ENCODE measurements around the gene TTR. TPM values are rescaled to one million over a fixed set of nuclear protein-coding genes. Genes with fewer than 3 reads are reported as not detected.

TTR gene
- total and polyA plus RNA-seq, 2 of the 13 experiments (the other 11 are each of a cell fraction or from before 2014, with no cell fraction given), result 91.3 to 496 TPM

DNA sequence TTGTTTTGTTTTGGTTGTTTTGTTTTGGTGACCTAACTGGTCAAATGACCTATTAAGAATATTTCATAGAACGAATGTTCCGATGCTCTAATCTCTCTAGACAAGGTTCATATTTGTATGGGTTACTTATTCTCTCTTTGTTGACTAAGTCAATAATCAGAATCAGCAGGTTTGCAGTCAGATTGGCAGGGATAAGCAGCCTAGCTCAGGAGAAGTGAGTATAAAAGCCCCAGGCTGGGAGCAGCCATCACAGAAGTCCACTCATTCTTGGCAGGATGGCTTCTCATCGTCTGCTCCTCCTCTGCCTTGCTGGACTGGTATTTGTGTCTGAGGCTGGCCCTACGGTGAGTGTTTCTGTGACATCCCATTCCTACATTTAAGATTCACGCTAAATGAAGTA is at the start of gene TTR (continued):
- TF ChIP-seq, protein P1, sequence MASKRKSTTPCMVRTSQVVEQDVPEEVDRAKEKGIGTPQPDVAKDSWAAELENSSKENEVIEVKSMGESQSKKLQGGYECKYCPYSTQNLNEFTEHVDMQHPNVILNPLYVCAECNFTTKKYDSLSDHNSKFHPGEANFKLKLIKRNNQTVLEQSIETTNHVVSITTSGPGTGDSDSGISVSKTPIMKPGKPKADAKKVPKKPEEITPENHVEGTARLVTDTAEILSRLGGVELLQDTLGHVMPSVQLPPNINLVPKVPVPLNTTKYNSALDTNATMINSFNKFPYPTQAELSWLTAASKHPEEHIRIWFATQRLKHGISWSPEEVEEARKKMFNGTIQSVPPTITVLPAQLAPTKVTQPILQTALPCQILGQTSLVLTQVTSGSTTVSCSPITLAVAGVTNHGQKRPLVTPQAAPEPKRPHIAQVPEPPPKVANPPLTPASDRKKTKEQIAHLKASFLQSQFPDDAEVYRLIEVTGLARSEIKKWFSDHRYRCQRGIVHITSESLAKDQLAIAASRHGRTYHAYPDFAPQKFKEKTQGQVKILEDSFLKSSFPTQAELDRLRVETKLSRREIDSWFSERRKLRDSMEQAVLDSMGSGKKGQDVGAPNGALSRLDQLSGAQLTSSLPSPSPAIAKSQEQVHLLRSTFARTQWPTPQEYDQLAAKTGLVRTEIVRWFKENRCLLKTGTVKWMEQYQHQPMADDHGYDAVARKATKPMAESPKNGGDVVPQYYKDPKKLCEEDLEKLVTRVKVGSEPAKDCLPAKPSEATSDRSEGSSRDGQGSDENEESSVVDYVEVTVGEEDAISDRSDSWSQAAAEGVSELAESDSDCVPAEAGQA (IDR thresholded peaks at IDR 0.05; ENCODE audit: low read depth), result no peak
- TF ChIP-seq, protein P1 (CRISPR knock-in tag; IDR thresholded peaks at IDR 0.05; ENCODE audit: borderline replicate concordance), result no peak
- TF ChIP-seq TMF1 (CRISPR knock-in tag; IDR thresholded peaks at IDR 0.05; ENCODE audit: low read depth) (no peak), ZNF282 (IDR thresholded peaks at IDR 0.05; ENCODE audit: partially characterized antibody) (no peak), PHF21A (CRISPR knock-in tag; IDR thresholded peaks at IDR 0.05) (peak; percentile 74), ADNP (CRISPR knock-in tag; IDR thresholded peaks at IDR 0.05) (no peak), FIP1L1 (IDR thresholded peaks at IDR 0.05; ENCODE audit: borderline replicate concordance, insufficient read depth, low read depth, low read length) (no peak), XRCC5 (optimal IDR thresholded peaks at IDR 0.05; ENCODE audit: low read length) (no peak), ZNF670 (CRISPR knock-in tag; IDR thresholded peaks at IDR 0.05; ENCODE audit: borderline replicate concordance) (no peak; the same call in 1 of the 2 replicates), KLF9 (CRISPR knock-in tag; IDR thresholded peaks at IDR 0.05; ENCODE audit: low read depth) (no peak), SIX4 (CRISPR knock-in tag; IDR thresholded peaks at IDR 0.05) (0 out of 2 replicates have a peak, but pooled peaks have one; percentile 16)
- TF ChIP-seq, protein P2, sequence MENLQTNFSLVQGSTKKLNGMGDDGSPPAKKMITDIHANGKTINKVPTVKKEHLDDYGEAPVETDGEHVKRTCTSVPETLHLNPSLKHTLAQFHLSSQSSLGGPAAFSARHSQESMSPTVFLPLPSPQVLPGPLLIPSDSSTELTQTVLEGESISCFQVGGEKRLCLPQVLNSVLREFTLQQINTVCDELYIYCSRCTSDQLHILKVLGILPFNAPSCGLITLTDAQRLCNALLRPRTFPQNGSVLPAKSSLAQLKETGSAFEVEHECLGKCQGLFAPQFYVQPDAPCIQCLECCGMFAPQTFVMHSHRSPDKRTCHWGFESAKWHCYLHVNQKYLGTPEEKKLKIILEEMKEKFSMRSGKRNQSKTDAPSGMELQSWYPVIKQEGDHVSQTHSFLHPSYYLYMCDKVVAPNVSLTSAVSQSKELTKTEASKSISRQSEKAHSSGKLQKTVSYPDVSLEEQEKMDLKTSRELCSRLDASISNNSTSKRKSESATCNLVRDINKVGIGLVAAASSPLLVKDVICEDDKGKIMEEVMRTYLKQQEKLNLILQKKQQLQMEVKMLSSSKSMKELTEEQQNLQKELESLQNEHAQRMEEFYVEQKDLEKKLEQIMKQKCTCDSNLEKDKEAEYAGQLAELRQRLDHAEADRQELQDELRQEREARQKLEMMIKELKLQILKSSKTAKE (CRISPR knock-in tag; IDR thresholded peaks at IDR 0.05; ENCODE audit: borderline replicate concordance), result no peak
- TF ChIP-seq, protein P3, sequence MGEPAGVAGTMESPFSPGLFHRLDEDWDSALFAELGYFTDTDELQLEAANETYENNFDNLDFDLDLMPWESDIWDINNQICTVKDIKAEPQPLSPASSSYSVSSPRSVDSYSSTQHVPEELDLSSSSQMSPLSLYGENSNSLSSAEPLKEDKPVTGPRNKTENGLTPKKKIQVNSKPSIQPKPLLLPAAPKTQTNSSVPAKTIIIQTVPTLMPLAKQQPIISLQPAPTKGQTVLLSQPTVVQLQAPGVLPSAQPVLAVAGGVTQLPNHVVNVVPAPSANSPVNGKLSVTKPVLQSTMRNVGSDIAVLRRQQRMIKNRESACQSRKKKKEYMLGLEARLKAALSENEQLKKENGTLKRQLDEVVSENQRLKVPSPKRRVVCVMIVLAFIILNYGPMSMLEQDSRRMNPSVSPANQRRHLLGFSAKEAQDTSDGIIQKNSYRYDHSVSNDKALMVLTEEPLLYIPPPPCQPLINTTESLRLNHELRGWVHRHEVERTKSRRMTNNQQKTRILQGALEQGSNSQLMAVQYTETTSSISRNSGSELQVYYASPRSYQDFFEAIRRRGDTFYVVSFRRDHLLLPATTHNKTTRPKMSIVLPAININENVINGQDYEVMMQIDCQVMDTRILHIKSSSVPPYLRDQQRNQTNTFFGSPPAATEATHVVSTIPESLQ (CRISPR knock-in tag; conservative IDR thresholded peaks at IDR 0.05), result no peak
- TF ChIP-seq, protein P4, sequence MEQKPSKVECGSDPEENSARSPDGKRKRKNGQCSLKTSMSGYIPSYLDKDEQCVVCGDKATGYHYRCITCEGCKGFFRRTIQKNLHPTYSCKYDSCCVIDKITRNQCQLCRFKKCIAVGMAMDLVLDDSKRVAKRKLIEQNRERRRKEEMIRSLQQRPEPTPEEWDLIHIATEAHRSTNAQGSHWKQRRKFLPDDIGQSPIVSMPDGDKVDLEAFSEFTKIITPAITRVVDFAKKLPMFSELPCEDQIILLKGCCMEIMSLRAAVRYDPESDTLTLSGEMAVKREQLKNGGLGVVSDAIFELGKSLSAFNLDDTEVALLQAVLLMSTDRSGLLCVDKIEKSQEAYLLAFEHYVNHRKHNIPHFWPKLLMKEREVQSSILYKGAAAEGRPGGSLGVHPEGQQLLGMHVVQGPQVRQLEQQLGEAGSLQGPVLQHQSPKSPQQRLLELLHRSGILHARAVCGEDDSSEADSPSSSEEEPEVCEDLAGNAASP (CRISPR knock-in tag; IDR thresholded peaks at IDR 0.05; ENCODE audit: borderline replicate concordance), result peak; percentile 46; the same call in 1 of the 2 replicates
- TF ChIP-seq, protein P5, sequence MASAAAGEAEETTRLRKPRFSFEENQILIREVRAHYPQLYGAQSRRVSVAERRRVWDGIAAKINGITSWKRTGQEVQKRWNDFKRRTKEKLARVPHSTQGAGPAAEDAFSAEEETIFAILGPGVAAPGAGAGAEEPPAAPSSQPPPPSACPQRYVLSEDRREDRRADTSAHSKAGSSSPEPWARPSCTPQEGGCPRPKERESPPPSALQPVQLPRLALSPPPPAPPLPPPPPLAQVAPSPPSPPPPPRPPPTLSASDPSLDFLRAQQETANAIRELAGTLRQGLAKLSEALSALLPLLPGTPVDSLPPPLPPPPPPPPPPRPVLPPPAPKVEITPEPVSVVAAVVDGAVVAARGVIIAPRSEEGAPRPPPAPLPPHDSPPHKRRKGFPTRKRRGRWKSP (CRISPR knock-in tag; IDR thresholded peaks at IDR 0.05), result no peak
- TF ChIP-seq, protein P6, sequence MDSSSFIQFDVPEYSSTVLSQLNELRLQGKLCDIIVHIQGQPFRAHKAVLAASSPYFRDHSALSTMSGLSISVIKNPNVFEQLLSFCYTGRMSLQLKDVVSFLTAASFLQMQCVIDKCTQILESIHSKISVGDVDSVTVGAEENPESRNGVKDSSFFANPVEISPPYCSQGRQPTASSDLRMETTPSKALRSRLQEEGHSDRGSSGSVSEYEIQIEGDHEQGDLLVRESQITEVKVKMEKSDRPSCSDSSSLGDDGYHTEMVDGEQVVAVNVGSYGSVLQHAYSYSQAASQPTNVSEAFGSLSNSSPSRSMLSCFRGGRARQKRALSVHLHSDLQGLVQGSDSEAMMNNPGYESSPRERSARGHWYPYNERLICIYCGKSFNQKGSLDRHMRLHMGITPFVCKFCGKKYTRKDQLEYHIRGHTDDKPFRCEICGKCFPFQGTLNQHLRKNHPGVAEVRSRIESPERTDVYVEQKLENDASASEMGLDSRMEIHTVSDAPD (CRISPR knock-in tag; IDR thresholded peaks at IDR 0.05), result peak; percentile 63; the same call in 1 of the 2 replicates

Data from HepG2 (cell line).